GM18867 (cell line): ENCODE data around the gene SIGLEC8.
"Not testable (repeated sequence)": the region's sequence is repeated elsewhere in the genome, so short reads cannot be mapped to it uniquely, and the experiment has no call there.

Source experiments
- ATAC-seq: cut with Tn5 transposase; IDR thresholded peaks from one replicate; pipeline ENCODE4 v1.9.1; 2021; ENCODE audit warnings: mild to moderate bottlenecking, moderate library complexity; ENCODE audit not compliant: unreplicated experiment

SIGLEC8 gene

GRCh38 chr19:51458051-51458645 lies at the start of gene SIGLEC8:
SIGLEC8 (minus strand) TSS chr19:51458454; CDS start chr19:51458387, 67 bp downstream.
- no peak for ATAC-seq

- no peak for ATAC-seq
Measured at GRCh38 chr19:51507640-51508058, 49.4 kb upstream of the SIGLEC8 start.

- no peak for ATAC-seq
Measured at GRCh38 chr19:51507192-51507591, 48.9 kb upstream of the SIGLEC8 start.

- ATAC-seq = no peak
Measured at GRCh38 chr19:51505904-51506303, 47.6 kb upstream of the SIGLEC8 start.

GRCh38 chr19:51503896-51504295 lies 45.6 kb upstream of the SIGLEC8 start:
- no peak for ATAC-seq

- no peak for ATAC-seq
Measured at GRCh38 chr19:51503286-51503817, 45.1 kb upstream of the SIGLEC8 start.

- no peak for ATAC-seq
Measured at GRCh38 chr19:51501594-51502263, 43.5 kb upstream of the SIGLEC8 start, which contains the start of gene SIGLEC12. SIGLEC12 (minus strand) TSS chr19:51501800; CDS start chr19:51501733, 67 bp downstream.

- not testable (repeated sequence) for ATAC-seq
Measured at GRCh38 chr19:51500931-51501330, 42.7 kb upstream of the SIGLEC8 start.

GRCh38 chr19:51497666-51498065 lies 39.4 kb upstream of the SIGLEC8 start:
- ATAC-seq = no peak

GRCh38 chr19:51493776-51494175 lies 35.5 kb upstream of the SIGLEC8 start:
- no peak for ATAC-seq

GRCh38 chr19:51491586-51491985 lies 33.3 kb upstream of the SIGLEC8 start:
- no peak for ATAC-seq

- ATAC-seq = no peak
Measured at GRCh38 chr19:51490676-51491075, 32.4 kb upstream of the SIGLEC8 start.

GRCh38 chr19:51489113-51489512 lies 30.9 kb upstream of the SIGLEC8 start:
- no peak for ATAC-seq

- no peak for ATAC-seq
Measured at GRCh38 chr19:51488491-51488890, 30.2 kb upstream of the SIGLEC8 start.

- no peak for ATAC-seq
Measured at GRCh38 chr19:51485960-51486660, 27.9 kb upstream of the SIGLEC8 start.

- ATAC-seq = no peak
Measured at GRCh38 chr19:51480590-51480989, 22.3 kb upstream of the SIGLEC8 start.

GRCh38 chr19:51479531-51480331 lies 21.5 kb upstream of the SIGLEC8 start:
- ATAC-seq = no peak

GRCh38 chr19:51478381-51479234 lies 20.4 kb upstream of the SIGLEC8 start, which contains the start of gene CEACAM18:
CEACAM18 (plus strand) TSS chr19:51478539.
- ATAC-seq = no peak

- ATAC-seq = no peak
Measured at GRCh38 chr19:51477344-51477743, 19.1 kb upstream of the SIGLEC8 start.

GRCh38 chr19:51476164-51476563 lies 17.9 kb upstream of the SIGLEC8 start:
- ATAC-seq = no peak
